ENCODE results near the gene SLC6A16.

DNA sequence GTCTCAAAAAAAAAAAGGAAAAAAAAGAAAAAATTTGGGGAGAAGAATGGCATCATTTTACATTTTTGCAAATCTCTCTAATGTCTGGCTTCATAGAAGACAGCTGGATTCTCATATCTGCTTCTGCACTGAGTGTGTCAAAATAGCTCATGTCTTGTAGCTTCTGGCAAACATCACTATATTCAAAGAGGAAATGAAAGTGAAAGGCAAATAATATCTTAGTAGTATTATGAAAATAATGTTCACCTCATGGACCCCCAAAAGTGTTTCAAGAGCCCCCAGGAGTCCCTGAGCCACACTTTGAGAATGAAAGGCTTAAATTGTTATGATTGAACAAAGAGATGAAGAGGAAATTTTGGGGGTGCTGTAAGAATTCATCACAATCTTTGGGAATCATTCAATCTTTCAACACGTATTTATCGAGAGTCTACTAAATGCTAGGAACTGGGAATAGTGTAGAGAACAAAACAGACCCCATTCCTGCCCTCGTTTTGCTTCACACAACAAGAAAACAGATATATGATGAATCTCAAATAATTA is 1.2 kb upstream of the SLC6A16 start:
- TF ChIP-seq SPI1 (IDR thresholded peaks at IDR 0.05; ENCODE audit: low read depth, low read length) (peak; percentile 90), POLR2A (IDR thresholded peaks at IDR 0.05; ENCODE audit: low read depth, low read length) (no peak), POLR2AphosphoS5 (IDR thresholded peaks at IDR 0.05; ENCODE audit: low read depth, low read length) (no peak), TAF1 (IDR thresholded peaks at IDR 0.05; ENCODE audit: low read depth, low read length) (no peak)
